Tibial nerve (tissue), 4 donors: Measurements from ENCODE around the gene ZNF687.

ENCODE experiments used
- CTCF ChIP-seq, 5 experiments: fragments of 200-600 bp in 3 of 5; fragments of 450-650 bp in 2 of 5; sonication (generic) in 3 of 5; IDR thresholded peaks; one replicate each; pipeline ENCODE4 v1.5.1; 2016 to 2019; ENCODE audit warnings: antibody characterized with exemption in 5 of 5, mild to moderate bottlenecking in 3 of 5, moderate library complexity in 2 of 5
- EP300 ChIP-seq, 2 donors: sonication (generic); formaldehyde crosslinking; IDR thresholded peaks; one replicate each; pipeline ENCODE4 v1.6.1; 2017; ENCODE audit warnings: antibody characterized with exemption in 2 of 2, mild to moderate bottlenecking in 1 of 2
- POLR2A ChIP-seq, 2 donors: fragments of 450-650 bp; IDR thresholded peaks; one replicate each; pipeline ENCODE4 v1.6.1; 2017; ENCODE audit warnings: antibody characterized with exemption in 2 of 2, mild to moderate bottlenecking in 2 of 2, moderate library complexity in 2 of 2

GRCh38 chr1:151251656-151252470, 30.2 kb upstream of the ZNF687 start:
- TF ChIP-seq CTCF (IDR thresholded peaks at IDR 0.05) (peak; percentile 74 to 87 (median 79)), POLR2A (IDR thresholded peaks at IDR 0.05) (no peak), EP300 (IDR thresholded peaks at IDR 0.05) (no peak)
